Esophagus squamous epithelium (tissue), 5 donors: ENCODE measurements around the gene NME3. TPM values are rescaled to one million over a fixed set of nuclear protein-coding genes. Genes with fewer than 3 reads are reported as not detected.

Experiments
- DNase-seq: peaks from one replicate; lab custom pipeline; 2025; lab: John Stamatoyannopoulos, UW
- H3K27ac ChIP-seq, 4 donors: fragments of 200-600 bp; sonication (generic); one replicate each; pipeline ENCODE4 v1.5.1; 2016 to 2019; ENCODE audit warnings: mild to moderate bottlenecking in 1 of 4
- H3K27me3 ChIP-seq, 4 donors: fragments of 200-600 bp; sonication (generic); 1 replicate in 3 of 4; 2 replicates in 1 of 4; pipeline versions ENCODE4 v1.5.1 to v1.6.0; 2017 to 2021; ENCODE audit warnings: antibody characterized with exemption in 1 of 4
- H3K36me3 ChIP-seq, 3 donors: fragments of 200-600 bp; sonication (generic); one replicate each; pipeline ENCODE4 v1.5.1; 2016 to 2019
- H3K4me1 ChIP-seq, 3 donors: fragments of 200-600 bp; sonication (generic); one replicate each; pipeline ENCODE4 v1.5.1; 2017 to 2019
- H3K4me3 ChIP-seq, 4 donors: fragments of 200-600 bp; sonication (generic); 1 replicate in 3 of 4; 2 replicates in 1 of 4; pipeline ENCODE4 v1.5.1; 2016 to 2019; ENCODE audit warnings: mild to moderate bottlenecking in 2 of 4, moderate library complexity in 1 of 4
- H3K9me3 ChIP-seq, 3 donors: fragments of 200-600 bp; sonication (generic); one replicate each; pipeline ENCODE4 v1.5.1; 2016 to 2019
- POLR2A ChIP-seq, 4 donors: fragments of 450-650 bp; IDR thresholded peaks; one replicate each; pipeline ENCODE4 v1.6.1; 2017; ENCODE audit warnings: antibody characterized with exemption in 4 of 4, mild to moderate bottlenecking in 4 of 4, moderate library complexity in 3 of 4
- WGBS, 2 donors: methylation state at CpG; one replicate each; pipeline ENCODE4 v1.1.5; 2018; 5-methylcytosine and 5-hydroxymethylcytosine counted together
- intact Hi-C: fragments of 100-400 bp; cut with DNase I; formaldehyde crosslinking; loops from one replicate; pipeline ENCODE4 v1.15.0; 2022
- total RNA-seq, 4 donors: library from RNA; depleted of rRNA; stranded (reverse); fragments of >200 nt; gene quantifications; one replicate each; pipeline ENCODE4 v1.1.0, GENCODE V29; 2016
- TF ChIP-seq, protein P1 (sequence below), 6 experiments: fragments of 450-650 bp in 4 of 6; fragments of 200-600 bp in 2 of 6; sonication (generic) in 2 of 6; IDR thresholded peaks; one replicate each; pipeline ENCODE4 v1.5.1; 2016 to 2019; ENCODE audit warnings: antibody characterized with exemption in 6 of 6, mild to moderate bottlenecking in 4 of 6, moderate library complexity in 4 of 6
- donor health status: DM: yes; HTN: yes; CAD: no.

The NME3 gene
- total RNA-seq, 4 donors from 2014 or later = 30.2 to 57.1 (median 53.6) TPM

DNA sequence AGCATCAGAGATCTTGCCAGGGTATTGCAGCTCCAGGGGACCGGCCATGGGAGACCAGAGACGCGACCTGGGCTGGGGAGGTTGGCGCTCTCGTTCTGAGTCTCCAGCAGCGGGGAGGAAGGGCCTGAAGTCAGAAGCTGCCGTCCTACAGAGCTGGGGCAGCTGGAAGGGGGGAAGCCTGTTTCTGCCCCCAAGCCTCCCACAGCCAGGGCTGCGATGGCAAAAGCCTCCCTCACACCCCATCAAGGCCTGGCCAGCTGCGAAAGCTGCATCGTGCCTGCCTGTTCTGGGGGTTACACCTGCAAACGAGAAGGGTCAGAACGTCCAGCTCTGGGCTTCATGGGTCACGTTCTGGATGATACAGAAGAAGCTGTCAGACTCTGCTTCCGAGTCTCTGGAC, 39.3 kb downstream of the NME3 start:
- Histone ChIP-seq H3K27me3 (no peaks in the 10 kb centered on the region), H3K9me3 (no peaks in the 10 kb centered on the region), H3K27ac (no peak overlapping the region), H3K36me3 (peaks cover 37 to 82% (median 38%) of the 10 kb centered on the region in 3 donors), H3K4me1 (no peaks in the 10 kb centered on the region), H3K4me3 (no peak overlapping the region)
- intact Hi-C loops = no loop called here
- no peak for TF ChIP-seq POLR2A (IDR thresholded peaks at IDR 0.05)
- TF ChIP-seq, protein P1, sequence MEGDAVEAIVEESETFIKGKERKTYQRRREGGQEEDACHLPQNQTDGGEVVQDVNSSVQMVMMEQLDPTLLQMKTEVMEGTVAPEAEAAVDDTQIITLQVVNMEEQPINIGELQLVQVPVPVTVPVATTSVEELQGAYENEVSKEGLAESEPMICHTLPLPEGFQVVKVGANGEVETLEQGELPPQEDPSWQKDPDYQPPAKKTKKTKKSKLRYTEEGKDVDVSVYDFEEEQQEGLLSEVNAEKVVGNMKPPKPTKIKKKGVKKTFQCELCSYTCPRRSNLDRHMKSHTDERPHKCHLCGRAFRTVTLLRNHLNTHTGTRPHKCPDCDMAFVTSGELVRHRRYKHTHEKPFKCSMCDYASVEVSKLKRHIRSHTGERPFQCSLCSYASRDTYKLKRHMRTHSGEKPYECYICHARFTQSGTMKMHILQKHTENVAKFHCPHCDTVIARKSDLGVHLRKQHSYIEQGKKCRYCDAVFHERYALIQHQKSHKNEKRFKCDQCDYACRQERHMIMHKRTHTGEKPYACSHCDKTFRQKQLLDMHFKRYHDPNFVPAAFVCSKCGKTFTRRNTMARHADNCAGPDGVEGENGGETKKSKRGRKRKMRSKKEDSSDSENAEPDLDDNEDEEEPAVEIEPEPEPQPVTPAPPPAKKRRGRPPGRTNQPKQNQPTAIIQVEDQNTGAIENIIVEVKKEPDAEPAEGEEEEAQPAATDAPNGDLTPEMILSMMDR (IDR thresholded peaks at IDR 0.05) = no peak
- no peak for DNase-seq
- 71% methylated on average over 7 of the region's 14 CpGs; no CpG with 5 or more reads in 1 of the 2 donors for WGBS, 2 donors

DNA sequence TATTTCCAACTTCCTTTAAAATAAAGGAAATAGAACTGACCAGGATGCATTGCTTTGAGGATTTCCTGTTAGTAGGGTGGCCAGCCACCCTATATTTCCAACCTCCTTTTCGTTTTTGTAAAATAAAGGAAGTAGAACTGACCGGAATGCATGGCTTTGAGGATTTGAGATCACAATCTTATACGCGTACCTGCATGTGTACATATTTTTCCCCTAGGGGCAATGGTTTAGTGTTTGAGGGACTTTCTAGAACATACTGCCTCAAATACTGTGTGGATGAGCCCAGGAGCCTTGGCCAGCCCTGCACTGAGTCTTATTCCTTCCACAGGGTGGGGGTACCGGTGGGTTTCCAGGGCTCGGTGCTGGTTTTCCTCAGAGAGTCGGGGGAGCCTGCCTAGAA, 39.7 kb downstream of the NME3 start:
- TF ChIP-seq POLR2A (IDR thresholded peaks at IDR 0.05) = no peak
- TF ChIP-seq, protein P1 (IDR thresholded peaks at IDR 0.05) = no peak

DNA sequence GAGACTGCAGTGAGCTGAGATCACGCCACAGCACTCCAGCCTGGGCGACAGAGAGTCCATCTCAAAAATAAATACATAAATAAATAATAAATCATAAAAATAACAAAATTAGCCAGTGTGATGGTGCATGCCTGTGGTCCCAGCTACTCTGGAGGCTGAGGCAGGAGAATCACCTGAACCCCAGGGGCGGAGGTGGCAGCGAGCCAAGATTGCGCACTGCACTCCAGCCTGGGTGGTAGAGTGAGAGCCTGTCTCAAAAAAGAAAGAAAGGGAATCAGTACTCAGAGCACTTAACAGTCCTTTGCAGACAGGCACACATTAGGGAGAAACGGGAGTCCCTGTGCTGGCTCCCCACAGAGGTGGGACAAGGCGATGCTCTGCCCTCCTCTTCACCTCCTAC, 40.3 kb downstream of the NME3 start:
- intact Hi-C loops = no loop called here
- H3K36me3 ChIP-seq = peaks cover 38 to 92% (median 47%) of the 10 kb centered on the region in 3 donors
- H3K4me1 ChIP-seq = no peaks in the 10 kb centered on the region
- no peaks in the 10 kb centered on the region for H3K9me3 ChIP-seq
- H3K27ac ChIP-seq = no peak overlapping the region
- TF ChIP-seq POLR2A (IDR thresholded peaks at IDR 0.05) = no peak
- TF ChIP-seq, protein P1 (IDR thresholded peaks at IDR 0.05) = no peak
- H3K27me3 ChIP-seq = no peaks in the 10 kb centered on the region
- 88% methylated on average over 5 to 6 of the region's 7 CpGs for WGBS, 2 donors
- no peak overlapping the region for H3K4me3 ChIP-seq
- no peak for DNase-seq

More for the DNA sequence above, 39.7 kb downstream of the NME3 start:
- Histone ChIP-seq H3K4me3 (no peak overlapping the region), H3K9me3 (no peaks in the 10 kb centered on the region), H3K4me1 (no peaks in the 10 kb centered on the region), H3K27ac (no peak overlapping the region), H3K36me3 (peaks cover 38 to 87% (median 42%) of the 10 kb centered on the region in 3 donors), H3K27me3 (no peaks in the 10 kb centered on the region)
- intact Hi-C loops = no loop called here
- DNase-seq = no peak
- 68 to 79% methylated on average over 4 of the region's 7 CpGs for WGBS, 2 donors

DNA sequence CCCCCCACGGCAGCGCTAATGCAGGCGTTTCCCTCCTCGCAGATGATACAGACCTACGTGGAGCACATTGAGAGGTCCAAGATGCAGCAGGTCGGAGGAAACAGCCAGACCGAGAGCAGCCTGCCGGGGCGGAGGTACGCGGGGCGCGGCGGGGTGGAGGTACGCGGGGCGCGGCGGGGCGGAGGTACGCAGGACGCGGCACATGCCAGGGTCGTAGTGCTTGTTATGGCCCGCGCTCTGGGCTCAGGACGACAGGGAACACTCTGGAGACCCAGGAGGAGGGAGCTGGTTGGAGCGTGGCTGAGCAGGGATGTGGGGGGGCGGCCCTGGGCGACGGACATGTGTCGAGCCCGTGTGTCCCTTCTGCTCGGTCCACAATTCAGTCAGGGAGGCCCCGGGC, 41.9 kb downstream of the NME3 start:
- DNase-seq = no peak
- intact Hi-C loops = no loop called here
- Histone ChIP-seq H3K27me3 (no peaks in the 10 kb centered on the region), H3K4me3 (no peak overlapping the region), H3K4me1 (no peaks in the 10 kb centered on the region), H3K27ac (no peak overlapping the region), H3K36me3 (peaks cover 36 to 100% (median 50%) of the 10 kb centered on the region in 3 donors), H3K9me3 (no peaks in the 10 kb centered on the region)
- no peak for TF ChIP-seq POLR2A (IDR thresholded peaks at IDR 0.05)
- TF ChIP-seq, protein P1 (IDR thresholded peaks at IDR 0.05) = no peak
- 80 to 94% methylated on average over 3 to 34 of the region's 35 CpGs for WGBS, 2 donors

DNA sequence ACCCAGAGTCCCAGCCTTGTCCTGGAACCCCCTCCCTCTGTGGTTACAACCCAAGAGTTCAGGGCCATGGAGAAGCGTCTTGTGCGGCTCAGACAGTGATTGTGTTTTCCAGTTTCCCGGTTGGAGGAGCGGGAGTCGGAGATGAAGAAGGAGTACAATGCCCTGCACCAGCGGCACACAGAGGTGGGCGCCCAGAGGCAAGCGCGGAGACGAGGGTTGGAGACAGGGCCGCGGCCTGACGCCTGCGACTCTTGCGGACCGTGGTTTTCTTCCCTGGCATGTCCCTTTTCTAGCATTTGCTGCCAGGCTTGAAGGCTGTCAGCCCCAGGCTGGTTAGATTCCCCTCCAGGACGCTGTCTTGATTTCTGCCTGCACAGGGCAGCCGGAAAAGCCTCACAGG, 42.3 kb downstream of the NME3 start:
- 95% methylated on average over 13 of the region's 18 CpGs; no CpG with 5 or more reads in 1 of the 2 donors for WGBS, 2 donors
- peaks cover 0 to 2% (median 0%) of the 10 kb centered on the region in 3 donors for H3K4me1 ChIP-seq
- H3K27me3 ChIP-seq = no peaks in the 10 kb centered on the region
- H3K4me3 ChIP-seq = no peak overlapping the region
- no peak for TF ChIP-seq POLR2A (IDR thresholded peaks at IDR 0.05)
- TF ChIP-seq, protein P1 (IDR thresholded peaks at IDR 0.05) = no peak
- H3K9me3 ChIP-seq = no peaks in the 10 kb centered on the region
- intact Hi-C loops = no loop called here
- H3K27ac ChIP-seq = no peak overlapping the region
- DNase-seq = no peak
- H3K36me3 ChIP-seq = peaks cover 32 to 100% (median 46%) of the 10 kb centered on the region in 3 donors
